ENCODE data around the gene SLIT3.

The SLIT3 gene

DNA sequence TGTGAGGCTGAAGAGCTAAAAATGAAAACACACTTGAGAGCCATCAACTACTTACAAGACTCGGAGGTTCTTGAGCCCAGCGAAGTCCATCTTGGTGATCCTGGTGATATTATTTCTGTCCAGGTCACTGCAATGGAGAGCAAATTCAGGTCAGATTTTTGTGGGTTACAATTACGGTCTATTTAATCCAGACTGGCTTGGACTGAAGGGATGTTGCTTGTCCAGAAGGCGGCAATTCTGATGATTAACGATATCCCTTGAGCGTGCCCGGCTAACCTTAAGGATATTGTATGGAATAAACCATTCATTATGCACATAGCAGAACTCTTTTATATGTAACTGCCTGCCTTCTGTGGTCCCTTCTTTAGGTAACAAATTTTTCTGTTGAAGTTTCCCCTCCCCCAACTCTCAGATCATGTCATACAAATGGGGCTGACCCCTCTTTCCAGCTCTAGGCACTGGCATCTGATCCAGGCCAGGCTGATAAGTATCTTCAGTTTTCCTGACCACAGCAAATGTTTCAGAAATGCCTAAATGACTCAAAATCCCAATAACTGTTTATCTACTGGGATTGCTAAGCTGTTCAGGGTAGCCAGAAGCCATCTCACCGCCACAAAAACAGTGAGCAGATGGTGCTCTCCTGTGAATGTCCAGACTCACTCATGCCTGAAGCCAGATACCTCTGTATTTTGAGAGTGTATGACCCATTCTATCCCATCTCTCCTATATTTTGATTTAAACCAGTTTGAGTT lies 49.4 kb downstream of the SLIT3 start:
- H3K27ac ChIP-seq (replicated peaks): no peak overlapping the region
- peaks cover 5% of the 10 kb centered on the region for H3K27me3 ChIP-seq (ENCODE audit: insufficient read depth, poor library complexity, severe bottlenecking)
- H3K4me3 ChIP-seq (replicated peaks; ENCODE audit: insufficient read depth, low read length): no peak overlapping the region
- TF ChIP-seq, protein P1, sequence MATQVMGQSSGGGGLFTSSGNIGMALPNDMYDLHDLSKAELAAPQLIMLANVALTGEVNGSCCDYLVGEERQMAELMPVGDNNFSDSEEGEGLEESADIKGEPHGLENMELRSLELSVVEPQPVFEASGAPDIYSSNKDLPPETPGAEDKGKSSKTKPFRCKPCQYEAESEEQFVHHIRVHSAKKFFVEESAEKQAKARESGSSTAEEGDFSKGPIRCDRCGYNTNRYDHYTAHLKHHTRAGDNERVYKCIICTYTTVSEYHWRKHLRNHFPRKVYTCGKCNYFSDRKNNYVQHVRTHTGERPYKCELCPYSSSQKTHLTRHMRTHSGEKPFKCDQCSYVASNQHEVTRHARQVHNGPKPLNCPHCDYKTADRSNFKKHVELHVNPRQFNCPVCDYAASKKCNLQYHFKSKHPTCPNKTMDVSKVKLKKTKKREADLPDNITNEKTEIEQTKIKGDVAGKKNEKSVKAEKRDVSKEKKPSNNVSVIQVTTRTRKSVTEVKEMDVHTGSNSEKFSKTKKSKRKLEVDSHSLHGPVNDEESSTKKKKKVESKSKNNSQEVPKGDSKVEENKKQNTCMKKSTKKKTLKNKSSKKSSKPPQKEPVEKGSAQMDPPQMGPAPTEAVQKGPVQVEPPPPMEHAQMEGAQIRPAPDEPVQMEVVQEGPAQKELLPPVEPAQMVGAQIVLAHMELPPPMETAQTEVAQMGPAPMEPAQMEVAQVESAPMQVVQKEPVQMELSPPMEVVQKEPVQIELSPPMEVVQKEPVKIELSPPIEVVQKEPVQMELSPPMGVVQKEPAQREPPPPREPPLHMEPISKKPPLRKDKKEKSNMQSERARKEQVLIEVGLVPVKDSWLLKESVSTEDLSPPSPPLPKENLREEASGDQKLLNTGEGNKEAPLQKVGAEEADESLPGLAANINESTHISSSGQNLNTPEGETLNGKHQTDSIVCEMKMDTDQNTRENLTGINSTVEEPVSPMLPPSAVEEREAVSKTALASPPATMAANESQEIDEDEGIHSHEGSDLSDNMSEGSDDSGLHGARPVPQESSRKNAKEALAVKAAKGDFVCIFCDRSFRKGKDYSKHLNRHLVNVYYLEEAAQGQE (IDR thresholded peaks at IDR 0.05; ENCODE audit: insufficient replicate concordance, low read depth): no peak
- TF ChIP-seq, protein P2, sequence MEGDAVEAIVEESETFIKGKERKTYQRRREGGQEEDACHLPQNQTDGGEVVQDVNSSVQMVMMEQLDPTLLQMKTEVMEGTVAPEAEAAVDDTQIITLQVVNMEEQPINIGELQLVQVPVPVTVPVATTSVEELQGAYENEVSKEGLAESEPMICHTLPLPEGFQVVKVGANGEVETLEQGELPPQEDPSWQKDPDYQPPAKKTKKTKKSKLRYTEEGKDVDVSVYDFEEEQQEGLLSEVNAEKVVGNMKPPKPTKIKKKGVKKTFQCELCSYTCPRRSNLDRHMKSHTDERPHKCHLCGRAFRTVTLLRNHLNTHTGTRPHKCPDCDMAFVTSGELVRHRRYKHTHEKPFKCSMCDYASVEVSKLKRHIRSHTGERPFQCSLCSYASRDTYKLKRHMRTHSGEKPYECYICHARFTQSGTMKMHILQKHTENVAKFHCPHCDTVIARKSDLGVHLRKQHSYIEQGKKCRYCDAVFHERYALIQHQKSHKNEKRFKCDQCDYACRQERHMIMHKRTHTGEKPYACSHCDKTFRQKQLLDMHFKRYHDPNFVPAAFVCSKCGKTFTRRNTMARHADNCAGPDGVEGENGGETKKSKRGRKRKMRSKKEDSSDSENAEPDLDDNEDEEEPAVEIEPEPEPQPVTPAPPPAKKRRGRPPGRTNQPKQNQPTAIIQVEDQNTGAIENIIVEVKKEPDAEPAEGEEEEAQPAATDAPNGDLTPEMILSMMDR (IDR thresholded peaks at IDR 0.05; ENCODE audit: insufficient read depth, low read length): no peak
- TF ChIP-seq POLR2AphosphoS5 (IDR thresholded peaks at IDR 0.05; ENCODE audit: low read depth) (no peak), SPI1 (IDR thresholded peaks at IDR 0.05; ENCODE audit: borderline replicate concordance, low read depth) (no peak), GABPA (IDR thresholded peaks at IDR 0.05; ENCODE audit: low read depth) (no peak)
- no peak for DNase-seq (ENCODE audit: low read depth in 1 of 2, low spot score in 1 of 2)

DNA sequence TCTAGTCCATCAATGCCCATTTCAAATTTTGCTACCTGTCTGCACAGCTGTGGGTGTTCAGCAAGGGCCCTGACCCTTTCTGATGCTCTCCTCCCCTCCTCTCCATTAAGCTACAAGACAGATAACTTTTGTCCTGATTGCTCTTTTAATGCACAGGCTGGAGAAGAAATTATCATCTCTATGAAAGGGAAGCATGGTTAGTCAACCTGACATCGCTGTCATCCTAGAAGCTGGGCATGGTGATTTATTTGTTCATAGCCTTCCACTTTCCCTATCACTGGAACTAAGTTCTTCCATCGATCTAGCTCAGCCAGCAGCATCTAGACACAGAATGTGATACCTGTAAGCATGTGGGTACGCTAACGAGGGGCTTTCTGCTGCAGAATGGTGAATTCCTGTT lies 50.1 kb downstream of the SLIT3 start:
- no peak for TF ChIP-seq POLR2AphosphoS5 (IDR thresholded peaks at IDR 0.05; ENCODE audit: low read depth)
- TF ChIP-seq, protein P1 (IDR thresholded peaks at IDR 0.05; ENCODE audit: insufficient replicate concordance, low read depth): no peak
- no peak for TF ChIP-seq GABPA (IDR thresholded peaks at IDR 0.05; ENCODE audit: low read depth)
- TF ChIP-seq SPI1 (IDR thresholded peaks at IDR 0.05; ENCODE audit: borderline replicate concordance, low read depth): no peak
- TF ChIP-seq, protein P2 (IDR thresholded peaks at IDR 0.05; ENCODE audit: insufficient read depth, low read length): no peak
- Histone ChIP-seq H3K27me3 (ENCODE audit: insufficient read depth, poor library complexity, severe bottlenecking) (peaks cover 5% of the 10 kb centered on the region), H3K27ac (replicated peaks) (no peak overlapping the region), H3K4me3 (replicated peaks; ENCODE audit: insufficient read depth, low read length) (no peak overlapping the region)
- DNase-seq (ENCODE audit: low read depth in 1 of 2, low spot score in 1 of 2): no peak

DNA sequence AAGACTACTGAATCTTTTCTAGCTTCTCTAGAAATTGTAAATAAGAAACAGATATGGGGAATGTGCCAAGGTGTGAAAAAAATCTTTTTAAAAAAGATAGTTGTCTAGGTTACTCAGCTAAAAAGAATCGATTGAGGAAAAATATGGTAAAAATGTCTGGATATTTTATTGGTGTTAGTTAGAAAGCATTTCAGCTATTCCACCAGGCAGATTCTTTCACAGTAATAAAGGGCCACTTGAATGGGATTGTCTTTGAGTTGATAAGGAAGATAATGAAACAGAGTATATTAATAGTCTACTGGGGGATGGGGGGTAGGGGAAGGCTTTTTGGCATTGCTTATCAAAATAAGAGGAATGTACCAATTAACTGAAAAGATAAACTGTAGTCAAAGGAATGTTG lies 51.9 kb downstream of the SLIT3 start:
- no peak for DNase-seq (ENCODE audit: low read depth in 1 of 2, low spot score in 1 of 2)
- no peak for TF ChIP-seq SPI1 (IDR thresholded peaks at IDR 0.05; ENCODE audit: borderline replicate concordance, low read depth)
- H3K27ac ChIP-seq (replicated peaks): no peak overlapping the region
- H3K27me3 ChIP-seq (ENCODE audit: insufficient read depth, poor library complexity, severe bottlenecking): peaks cover 5% of the 10 kb centered on the region
- H3K4me3 ChIP-seq (replicated peaks; ENCODE audit: insufficient read depth, low read length): no peak overlapping the region

DNA sequence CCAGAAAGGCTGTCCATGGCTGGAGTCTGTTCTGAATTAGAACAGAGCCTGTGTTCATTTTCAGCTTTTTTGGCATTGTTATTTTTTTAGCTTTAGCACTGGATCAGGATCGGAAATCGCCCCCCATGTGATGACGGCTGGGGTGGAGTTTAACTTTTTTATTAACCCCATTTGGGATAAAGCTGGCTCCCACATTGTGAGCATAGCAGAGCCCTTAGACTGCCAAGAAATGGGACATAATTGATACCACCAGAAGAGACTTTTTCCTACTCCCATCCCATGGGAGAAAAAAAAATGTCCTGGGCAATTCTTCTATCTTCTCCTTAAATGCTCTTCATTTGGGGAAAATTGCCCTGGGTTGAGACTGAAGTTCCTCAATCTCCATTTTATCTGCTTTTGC lies 52.4 kb downstream of the SLIT3 start:
- Histone ChIP-seq H3K27ac (replicated peaks) (no peak overlapping the region), H3K27me3 (ENCODE audit: insufficient read depth, poor library complexity, severe bottlenecking) (peaks cover 5% of the 10 kb centered on the region), H3K4me3 (replicated peaks; ENCODE audit: insufficient read depth, low read length) (no peak overlapping the region)
- no peak for DNase-seq (ENCODE audit: low read depth in 1 of 2, low spot score in 1 of 2)
- TF ChIP-seq, protein P2 (IDR thresholded peaks at IDR 0.05; ENCODE audit: insufficient read depth, low read length): no peak
- TF ChIP-seq, protein P1 (IDR thresholded peaks at IDR 0.05; ENCODE audit: insufficient replicate concordance, low read depth): no peak
- no peak for TF ChIP-seq SPI1 (IDR thresholded peaks at IDR 0.05; ENCODE audit: borderline replicate concordance, low read depth)
- TF ChIP-seq POLR2AphosphoS5 (IDR thresholded peaks at IDR 0.05; ENCODE audit: low read depth): no peak
- no peak for TF ChIP-seq GABPA (IDR thresholded peaks at IDR 0.05; ENCODE audit: low read depth)
